AG04450 (cell line): Measurements from ENCODE around the gene CRYBA4. TPM values are rescaled to one million over a fixed set of nuclear protein-coding genes. Genes with fewer than 3 reads are reported as not detected.

Source experiments
- CTCF ChIA-PET: fragments of 300-600, 350-600 bp; formaldehyde crosslinking; extraction: SDS; loops from one replicate; lab custom pipeline; 2022; ENCODE audit warnings: antibody characterized with exemption, inconsistent platforms; lab: Charles Lee
- POLR2A ChIA-PET: fragments of 350-600 bp; formaldehyde crosslinking; extraction: SDS; loops from one replicate; lab custom pipeline; 2021; ENCODE audit warnings: antibody characterized with exemption, inconsistent platforms; lab: Yijun Ruan, JAX
- DNase-seq: peaks from one replicate; pipeline ENCODE4 v3.0.0-alpha.2; 2011; ENCODE audit warnings: low read depth, low spot score
- H3K27ac ChIP-seq: one replicate; pipeline ENCODE4 v1.5.1; 2012; ENCODE audit warnings: low read depth, low read length, control low read depth
- H3K27me3 ChIP-seq: one replicate; pipeline ENCODE4 v1.6.0; 2012; ENCODE audit warnings: low read length; ENCODE audit not compliant: control insufficient read depth, insufficient read depth
- H3K4me3 ChIP-seq: 2 replicates; pipeline ENCODE4 v1.5.1; 2011; ENCODE audit warnings: mild to moderate bottlenecking, low read depth, low read length, control low read depth
- H3K9me3 ChIP-seq: 2 replicates; pipeline ENCODE4 v1.5.1; 2012; ENCODE audit warnings: low read length; ENCODE audit not compliant: control insufficient read depth, insufficient read depth
- CTCF ChIP-seq: IDR thresholded peaks from 2 replicates; pipeline ENCODE4 v1.5.1; 2011; ENCODE audit warnings: low read depth, low read length, control low read depth, inconsistent platforms
- polyA plus RNA-seq: library from polyadenylated mRNA; depleted of rRNA; stranded (reverse); fragments of >200 nt; gene quantifications from 2 replicates; pipeline ENCODE4 v1.2.3, GENCODE V29; 2011

CRYBA4 gene
- polyA plus RNA-seq, 1 experiment, result not detected

- DNase-seq, result no peak
- Histone ChIP-seq H3K27me3 (peaks cover 19% of the 10 kb centered on the region), H3K9me3 (no peaks in the 10 kb centered on the region; the same call in 1 of the 2 replicates), H3K27ac (no peak overlapping the region), H3K4me3 (no peak overlapping the region)
- POLR2A ChIA-PET, result no interaction called here
- TF ChIP-seq CTCF, result no peak
- CTCF ChIA-PET, result no interaction called here
These were observed 3.3 kb upstream of the CRYBA4 start for GRCh38 chr22:26618455-26618854.

GRCh38 chr22:26619510-26619909, 2.3 kb upstream of the CRYBA4 start:
- Histone ChIP-seq H3K27ac (no peak overlapping the region), H3K27me3 (peaks cover 27% of the 10 kb centered on the region), H3K9me3 (no peaks in the 10 kb centered on the region; the same call in 1 of the 2 replicates), H3K4me3 (no peak overlapping the region)
- no peak for TF ChIP-seq CTCF
- no peak for DNase-seq
- POLR2A ChIA-PET, result no interaction called here
- CTCF ChIA-PET, result no interaction called here

GRCh38 chr22:26620197-26620596, 1.6 kb upstream of the CRYBA4 start:
- H3K4me3 ChIP-seq, result no peak overlapping the region
- peaks cover 32% of the 10 kb centered on the region for H3K27me3 ChIP-seq
- DNase-seq, result no peak
- ChIA-PET CTCF (no interaction called here), POLR2A (no interaction called here)
- no peak overlapping the region for H3K27ac ChIP-seq
- H3K9me3 ChIP-seq, result peaks cover under 1% of the 10 kb centered on the region; the same call in 1 of the 2 replicates
- TF ChIP-seq CTCF, result no peak

- no peak overlapping the region for H3K4me3 ChIP-seq
- CTCF ChIA-PET, result no interaction called here
These were observed 2.2 kb downstream of the CRYBA4 start for GRCh38 chr22:26623984-26624383.

GRCh38 chr22:26624803-26625202, 3.0 kb downstream of the CRYBA4 start:
- Histone ChIP-seq H3K4me3 (no peak overlapping the region), H3K9me3 (peaks cover 9% of the 10 kb centered on the region), H3K27me3 (peaks cover 50% of the 10 kb centered on the region), H3K27ac (no peak overlapping the region)
- ChIA-PET CTCF (interaction anchor here (0.6 to 1.4 kb wide), 2 partner anchors 41 to 155 kb away, joined by 3 to 5 read pairs; no protein-coding TSS in a partner anchor), POLR2A (no interaction called here)
- no peak for TF ChIP-seq CTCF
- DNase-seq, result no peak

More at GRCh38 chr22:26623984-26624383, 2.2 kb downstream of the CRYBA4 start:
- H3K9me3 ChIP-seq, result peaks cover 9% of the 10 kb centered on the region
- POLR2A ChIA-PET, result no interaction called here
- H3K27me3 ChIP-seq, result peaks cover 48% of the 10 kb centered on the region
- H3K27ac ChIP-seq, result no peak overlapping the region
- no peak for DNase-seq
- no peak for TF ChIP-seq CTCF
